Brain pericyte (primary cell): ENCODE results near the gene TMEM63B.
"Not testable (repeated sequence)": the region's sequence is repeated elsewhere in the genome, so short reads cannot be mapped to it uniquely, and the experiment has no call there.

Source experiments
- DNase-seq: peaks from one replicate; pipeline ENCODE4 v3.0.0-alpha.2; 2012; ENCODE audit warnings: low read depth, low spot score

The TMEM63B gene

DNA sequence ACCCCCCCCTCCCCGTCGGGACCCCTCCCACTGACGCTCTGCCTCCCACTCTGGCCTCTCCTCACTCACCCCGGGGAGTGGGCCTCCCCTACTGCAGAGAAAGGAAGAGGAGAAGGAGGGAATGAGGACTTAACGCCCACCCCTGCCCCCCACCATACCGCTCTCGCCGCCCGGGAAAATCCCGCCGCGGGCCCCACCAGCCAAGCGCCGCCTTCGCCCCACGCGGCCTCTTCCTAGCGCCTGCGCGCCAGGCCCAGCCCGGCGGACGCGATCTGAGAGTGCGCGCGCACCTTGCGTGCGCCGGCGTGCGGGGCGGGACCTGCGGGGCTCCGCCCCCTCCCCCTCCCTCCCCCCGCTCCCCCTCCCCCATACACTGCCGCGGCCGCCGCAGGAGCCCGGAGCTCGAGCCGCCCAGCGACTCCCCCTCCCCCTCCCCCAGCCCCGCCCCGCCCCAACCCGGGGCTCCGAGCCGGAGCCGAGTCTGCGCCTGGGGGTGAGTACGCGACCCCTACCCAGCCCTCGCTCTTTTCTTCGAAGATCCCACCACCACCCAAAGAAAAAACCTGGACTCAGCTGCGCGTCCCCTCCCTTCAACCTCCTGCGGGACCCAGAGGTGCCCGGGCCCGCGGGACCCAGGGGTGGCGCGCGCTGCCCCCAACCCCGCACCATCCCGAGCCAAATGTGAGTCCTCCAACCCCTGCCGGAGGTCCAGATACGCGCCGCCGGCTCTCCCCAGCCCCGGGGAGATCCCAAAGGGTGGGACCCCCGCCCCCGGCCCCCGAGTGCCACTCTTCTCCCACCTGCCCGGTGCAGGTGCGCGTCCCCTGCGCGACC is at the start of gene TMEM63B, which contains the start of gene MRPL14:
TMEM63B (plus strand) TSS at position 369 of the 834 bp plus-strand sequence. CDS start 7,031 bp downstream, outside the sequence.
MRPL14 (minus strand) TSS at position 267 of the 834 bp plus-strand sequence. CDS start 10,841 bp downstream, outside the sequence.
- DNase-seq: peak; percentile 47

DNA sequence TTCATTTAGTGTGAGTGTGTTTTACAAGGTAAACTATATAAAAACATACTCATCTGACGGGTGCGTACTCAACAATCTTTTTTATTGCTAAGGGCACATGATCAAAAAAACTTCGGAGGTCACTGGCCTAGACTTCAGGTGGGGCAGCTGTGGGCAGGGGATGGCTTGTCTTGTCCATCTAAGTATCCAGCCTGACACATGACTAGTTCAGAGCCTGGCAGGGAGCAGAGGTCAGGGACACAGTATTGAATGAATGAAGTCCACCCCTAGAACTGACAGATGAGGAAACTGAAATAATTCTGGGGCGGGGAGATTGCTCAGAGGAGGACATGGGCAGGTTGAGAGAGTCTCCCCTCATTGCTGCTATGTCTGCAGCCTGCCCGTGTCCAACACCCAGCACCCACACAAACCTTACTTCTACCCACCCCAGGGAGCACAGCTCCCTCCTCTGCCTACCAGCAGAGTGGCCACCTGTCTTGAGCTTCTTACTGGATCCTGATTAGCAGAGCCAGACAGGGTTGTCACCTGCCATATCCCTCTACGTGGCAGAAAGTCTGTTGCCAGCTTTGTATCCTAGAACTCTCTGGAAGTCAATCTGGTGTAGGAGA is 49.0 kb upstream of the TMEM63B start:
- DNase-seq: no peak

DNA sequence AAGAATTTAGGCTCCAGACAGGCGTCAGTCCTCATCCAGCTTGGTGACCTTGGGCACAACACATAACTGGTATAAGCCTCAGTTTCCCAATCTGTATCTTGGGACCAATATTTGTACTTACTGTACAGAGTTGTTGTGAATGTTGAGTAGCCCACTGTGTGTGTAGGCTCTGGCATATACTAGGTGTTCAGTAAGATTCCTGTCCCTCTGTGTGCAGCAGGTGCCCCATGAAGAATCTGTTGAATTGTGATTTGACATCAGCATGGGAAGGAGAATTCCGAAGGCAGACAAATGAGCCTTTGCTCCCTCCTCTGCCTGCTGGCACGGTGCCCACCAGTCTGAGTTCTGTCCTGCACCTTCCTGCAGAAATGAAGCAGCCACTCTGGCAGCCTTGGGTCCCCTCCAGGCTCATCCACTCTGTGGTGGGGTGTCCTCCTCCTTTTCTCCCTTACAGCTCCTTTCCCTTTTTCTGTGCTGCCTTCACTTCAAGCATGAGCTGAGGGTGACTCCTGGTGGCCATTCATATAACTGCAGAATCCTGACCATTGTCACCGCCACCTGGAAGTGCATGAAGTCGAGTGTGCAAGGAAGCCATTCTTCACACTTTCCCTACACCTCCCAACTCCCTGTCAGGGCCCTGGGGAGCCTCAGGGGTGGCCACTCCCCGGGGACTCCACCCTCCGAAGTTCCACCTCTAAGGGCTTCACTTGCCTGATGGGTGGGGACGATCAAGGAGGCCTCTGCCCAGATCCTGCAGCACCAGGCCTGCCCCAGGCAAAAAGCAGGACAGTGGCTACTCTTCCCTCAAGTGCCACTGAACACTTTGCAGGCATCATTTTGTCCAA is 48.3 kb upstream of the TMEM63B start:
- DNase-seq: no peak

DNA sequence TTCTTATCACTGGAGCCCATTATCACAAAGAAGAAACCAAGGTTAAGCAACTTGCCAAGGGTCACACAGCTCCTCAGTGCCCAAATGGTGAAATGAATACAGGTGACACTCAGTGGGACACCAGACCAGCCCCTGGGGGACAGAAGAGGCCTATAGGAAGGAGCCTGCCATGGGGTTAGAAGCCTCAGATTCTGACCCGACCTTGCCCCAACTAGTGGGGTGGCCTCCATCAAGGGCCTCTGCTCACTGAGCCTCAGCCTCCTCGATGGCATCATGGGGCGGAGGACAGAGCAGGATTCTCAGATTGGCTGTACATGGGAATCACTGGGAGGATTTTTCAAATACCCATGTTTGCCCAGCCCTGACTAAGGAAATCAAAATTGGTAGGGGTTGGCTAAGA is 47.7 kb upstream of the TMEM63B start:
- no peak for DNase-seq

DNA sequence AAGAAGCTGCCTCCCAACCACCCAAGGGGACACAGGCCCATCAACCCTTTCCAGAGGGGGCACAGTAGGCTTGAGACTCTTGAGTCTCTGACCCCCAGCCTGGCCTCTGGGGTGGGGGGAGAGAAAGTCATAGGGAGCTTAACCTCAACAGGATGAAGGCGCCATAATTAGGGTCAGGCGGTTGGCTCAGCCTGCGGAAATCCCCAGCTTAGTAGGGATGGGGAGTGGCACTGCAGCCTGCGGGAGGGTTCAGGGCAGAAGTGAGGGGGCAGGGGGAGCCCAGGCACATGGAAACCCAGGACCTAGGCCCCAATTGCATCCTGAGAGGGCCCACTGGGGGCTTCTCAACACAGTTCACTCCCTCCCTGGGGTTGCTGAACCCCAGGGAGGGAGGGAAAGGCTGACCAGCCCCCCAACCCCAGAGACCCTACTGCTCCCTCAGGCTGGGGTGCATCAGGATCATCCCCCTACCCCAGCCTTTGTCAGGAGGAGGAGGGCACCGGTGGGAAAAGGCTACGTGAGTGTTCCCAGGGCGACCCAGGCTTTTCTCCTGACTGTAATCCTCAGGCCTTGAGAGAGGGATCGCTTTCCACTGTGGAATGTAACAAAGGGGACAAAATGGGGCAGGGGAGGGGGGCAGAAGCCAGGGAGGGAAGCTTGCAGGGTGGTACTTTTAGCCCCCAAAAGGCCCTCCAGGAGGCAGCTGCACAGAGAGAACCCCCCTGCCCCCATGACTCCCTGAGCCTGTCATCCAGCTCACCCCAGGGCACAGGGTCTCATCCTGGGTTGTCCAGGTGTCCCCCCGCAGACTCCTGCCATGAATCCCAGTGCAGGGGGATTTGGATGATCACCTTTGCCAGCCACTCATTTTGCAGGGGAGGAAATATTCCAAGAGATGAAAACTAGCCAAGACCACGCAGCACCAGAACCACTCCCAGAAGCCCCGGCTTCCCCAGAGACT is 46.5 kb upstream of the TMEM63B start:
- no peak for DNase-seq

DNA sequence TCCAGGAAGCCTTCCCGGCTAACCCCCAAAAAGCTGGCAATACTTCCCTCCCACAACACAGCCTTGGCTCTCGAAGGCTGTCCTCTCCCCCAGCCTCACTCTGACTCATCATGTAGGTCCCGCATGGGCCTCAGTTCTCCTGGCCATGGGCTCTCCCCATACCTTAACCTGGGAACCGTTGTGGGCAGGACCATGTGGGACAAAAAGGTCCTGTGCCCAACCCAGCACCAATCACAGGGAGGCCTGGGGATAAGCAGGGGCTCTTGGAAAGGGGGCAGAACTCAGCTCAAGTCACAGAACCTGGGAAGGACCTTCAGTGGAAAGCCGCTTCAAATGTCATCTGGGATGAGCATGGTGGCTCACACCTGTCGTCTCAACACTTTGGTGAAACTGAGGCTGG is 45.6 kb upstream of the TMEM63B start:
- no peak for DNase-seq

DNA sequence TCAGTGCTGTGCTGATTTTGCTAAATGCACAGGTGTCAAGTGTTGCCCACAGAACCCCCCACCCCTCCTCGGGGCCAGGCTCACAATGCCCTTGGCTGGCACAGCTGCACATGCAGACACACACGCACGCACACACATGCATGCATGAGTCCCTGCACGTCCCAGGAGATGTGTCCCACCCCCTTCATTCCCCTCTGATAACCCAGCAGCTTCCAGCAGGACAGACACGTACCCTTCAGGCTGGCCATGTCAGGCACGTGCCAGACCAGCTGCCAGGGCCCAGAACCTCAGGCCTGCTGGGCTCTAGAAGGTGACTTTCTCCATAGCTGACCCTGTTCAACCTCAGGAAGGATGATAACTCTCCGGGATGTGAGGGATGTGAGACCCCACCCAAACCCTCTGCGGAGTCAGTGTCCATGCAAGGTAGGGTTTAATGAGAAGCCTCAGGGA is 44.5 kb upstream of the TMEM63B start:
- DNase-seq: no peak

DNA sequence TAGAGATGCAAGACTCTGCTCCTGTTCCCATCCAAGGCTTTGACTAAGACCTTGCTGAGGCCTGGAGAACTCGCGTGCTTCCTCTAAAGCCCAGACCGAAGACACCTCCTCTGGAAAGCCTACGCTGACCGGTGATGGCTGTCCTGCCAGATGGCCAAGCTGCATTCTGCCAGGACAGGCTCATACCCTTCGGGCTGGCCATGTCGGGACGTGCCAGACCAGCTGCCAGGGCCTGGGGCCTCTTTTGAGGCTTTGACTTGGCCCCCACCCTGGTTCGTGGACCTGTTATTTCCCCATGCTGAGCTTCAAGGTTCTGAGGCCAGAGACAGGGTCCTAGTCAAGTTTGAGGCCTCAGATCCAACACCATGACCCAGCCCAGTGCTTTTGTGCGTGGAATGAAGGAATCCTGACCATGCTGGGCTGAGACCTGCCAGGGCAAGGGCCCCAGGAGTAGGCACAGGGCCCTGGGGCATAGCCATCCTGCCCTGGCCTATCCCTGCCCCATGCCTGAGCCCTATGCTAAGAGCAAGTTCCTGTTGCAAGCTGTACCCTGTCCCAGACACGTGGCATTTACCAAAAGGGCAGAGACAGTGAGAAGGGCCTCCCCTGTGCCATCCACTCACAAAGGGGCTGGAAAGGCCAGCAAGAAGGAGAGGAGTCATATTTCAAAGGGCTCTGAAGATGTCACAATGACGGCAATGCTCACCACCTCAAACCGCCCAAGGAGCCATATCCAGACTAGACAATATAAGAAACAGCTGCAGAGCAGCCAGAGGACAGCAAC is 42.9 kb upstream of the TMEM63B start:
- peak; percentile 34 for DNase-seq

DNA sequence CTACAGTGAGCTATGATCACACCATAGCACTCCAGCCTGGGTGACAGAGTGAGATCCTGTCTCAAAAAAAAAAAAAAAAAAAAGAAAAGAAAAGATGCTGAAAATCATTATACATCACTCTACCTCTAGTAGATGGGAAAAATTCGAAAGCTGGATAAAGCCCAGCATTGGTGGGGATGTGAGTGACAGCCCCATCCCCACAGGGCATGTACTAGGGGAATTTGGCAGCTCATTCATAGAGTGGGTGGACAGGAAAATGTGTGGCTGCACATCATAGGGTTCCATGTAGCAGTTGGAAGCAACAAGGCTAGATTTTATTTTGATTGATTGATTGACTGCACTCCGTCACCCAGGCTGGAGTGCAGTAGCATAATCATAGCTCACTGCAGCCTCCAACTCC is 42.1 kb upstream of the TMEM63B start:
- no peak for DNase-seq

DNA sequence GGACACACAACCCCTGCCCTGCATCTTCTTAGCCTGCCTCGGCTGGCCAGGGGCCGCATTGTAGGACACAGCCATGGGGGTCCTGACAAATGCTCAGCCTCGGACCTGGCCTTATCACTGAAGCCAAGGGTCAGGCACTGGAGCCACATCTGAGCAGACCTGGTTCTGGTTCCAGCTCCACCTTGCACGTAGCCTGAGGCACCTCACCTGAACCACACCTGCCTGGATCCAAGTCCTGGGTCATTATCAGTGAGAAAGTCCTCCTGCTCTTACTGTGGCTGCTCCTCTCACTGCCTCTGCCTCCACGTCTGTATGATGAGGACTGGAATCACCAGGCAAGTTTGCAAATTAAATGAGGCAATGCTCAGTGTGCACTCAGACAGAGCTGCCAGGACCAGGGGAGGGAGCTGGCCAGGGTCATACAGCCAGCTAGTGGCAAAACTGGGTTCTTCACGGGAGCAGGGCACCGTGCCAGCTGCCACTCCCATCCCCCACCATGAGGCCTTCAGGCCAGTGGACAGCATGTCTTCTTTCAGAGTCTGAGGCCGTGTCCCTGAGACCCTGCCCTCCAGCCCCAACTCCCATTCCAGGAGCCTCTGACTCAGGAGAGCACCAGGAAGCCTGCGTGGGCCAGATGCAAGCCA is 40.3 kb upstream of the TMEM63B start:
- DNase-seq: no peak

DNA sequence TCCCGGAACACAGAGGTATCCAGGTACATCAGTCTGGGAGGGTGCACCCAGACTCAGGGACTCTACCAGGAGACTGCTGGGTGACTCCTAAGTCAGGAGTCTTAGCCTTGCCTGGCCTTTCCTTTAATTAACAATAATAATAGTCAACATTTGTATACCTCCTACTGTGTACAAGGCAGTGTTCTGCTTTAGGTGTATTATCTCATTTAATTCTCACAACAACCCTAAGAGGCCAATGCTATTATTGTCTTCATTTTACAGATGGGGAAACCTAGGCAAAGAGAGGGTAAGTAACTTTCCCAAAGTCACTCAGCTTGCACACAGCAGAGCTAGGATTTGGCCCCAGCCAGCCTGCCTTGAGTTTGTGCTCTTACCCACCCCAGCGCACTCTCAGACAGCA is 39.7 kb upstream of the TMEM63B start:
- DNase-seq: no peak

DNA sequence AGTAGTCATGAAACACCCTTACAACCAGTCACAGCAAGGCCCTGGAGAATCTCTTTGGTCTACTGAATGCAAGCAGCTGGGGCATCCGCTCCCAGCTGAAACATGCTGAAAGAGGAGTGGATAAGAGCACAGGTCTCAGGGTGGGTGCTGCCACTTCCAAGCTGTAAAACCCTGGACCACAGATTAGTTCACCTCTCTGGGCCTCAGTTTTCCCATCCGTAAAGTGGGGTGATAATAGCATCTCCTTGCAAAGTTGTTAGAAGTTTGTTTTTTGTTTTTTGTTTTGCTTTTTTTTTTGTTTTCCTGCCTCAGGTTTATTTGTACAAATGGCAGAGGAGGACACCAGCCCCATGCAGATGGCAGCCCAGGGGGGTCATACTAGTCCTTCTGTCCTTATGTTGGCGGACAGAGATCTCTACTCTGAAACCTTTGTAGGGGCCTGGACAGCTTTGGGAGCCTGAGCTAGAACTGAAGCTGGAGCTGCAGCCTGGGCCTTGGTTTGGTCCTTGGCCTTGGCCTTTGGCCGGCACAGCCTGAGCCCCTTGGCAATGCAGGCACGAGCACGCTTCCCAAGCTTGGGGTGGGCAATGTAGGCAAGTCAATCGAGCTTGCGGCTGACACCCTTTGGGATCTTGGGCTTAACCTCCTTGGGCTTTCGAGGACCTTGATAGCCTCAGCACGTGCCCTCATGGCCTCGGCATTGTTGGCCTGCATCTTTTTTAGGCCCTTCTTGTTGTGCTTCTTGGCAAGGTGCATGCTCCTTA is 38.3 kb upstream of the TMEM63B start:
- DNase-seq: no peak

DNA sequence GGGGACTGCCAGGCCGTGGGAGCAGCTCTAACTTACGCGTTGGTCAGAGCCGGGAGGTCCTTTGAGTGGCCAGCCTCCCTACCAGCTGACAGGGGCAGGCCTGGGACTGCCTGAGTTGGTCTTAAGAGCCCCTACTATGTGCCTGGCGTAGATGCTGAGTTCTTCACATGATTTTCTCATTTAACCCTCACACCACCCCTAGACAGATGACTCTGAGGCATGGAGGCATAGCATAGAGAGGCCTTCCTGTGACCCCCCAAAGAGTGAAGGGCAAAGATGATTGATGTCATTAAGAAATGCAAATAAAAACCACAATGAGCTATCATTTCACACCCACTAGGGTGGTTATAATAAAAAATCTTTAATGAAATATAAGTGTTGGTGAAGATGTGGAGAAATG is 36.9 kb upstream of the TMEM63B start:
- DNase-seq: no peak

DNA sequence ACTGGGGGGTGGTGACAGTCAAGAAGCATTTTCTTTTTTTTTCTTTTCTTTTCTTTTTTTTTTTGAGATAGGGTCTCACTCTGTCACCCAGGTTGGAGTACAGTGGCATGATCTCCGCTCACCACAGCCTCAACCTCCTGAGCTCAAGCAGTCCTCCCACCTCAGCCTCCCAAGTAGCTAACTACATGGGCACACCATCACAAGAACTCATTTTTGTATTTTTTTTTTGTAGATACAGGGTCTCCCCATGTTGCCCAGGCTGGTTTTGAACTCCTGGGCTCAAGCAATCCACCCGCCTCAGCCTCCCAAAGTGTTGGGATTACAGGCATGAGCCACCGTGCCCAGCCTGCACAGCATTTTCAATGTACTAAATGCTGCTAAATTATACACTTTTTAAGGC is 36.0 kb upstream of the TMEM63B start:
- not testable (repeated sequence) for DNase-seq

DNA sequence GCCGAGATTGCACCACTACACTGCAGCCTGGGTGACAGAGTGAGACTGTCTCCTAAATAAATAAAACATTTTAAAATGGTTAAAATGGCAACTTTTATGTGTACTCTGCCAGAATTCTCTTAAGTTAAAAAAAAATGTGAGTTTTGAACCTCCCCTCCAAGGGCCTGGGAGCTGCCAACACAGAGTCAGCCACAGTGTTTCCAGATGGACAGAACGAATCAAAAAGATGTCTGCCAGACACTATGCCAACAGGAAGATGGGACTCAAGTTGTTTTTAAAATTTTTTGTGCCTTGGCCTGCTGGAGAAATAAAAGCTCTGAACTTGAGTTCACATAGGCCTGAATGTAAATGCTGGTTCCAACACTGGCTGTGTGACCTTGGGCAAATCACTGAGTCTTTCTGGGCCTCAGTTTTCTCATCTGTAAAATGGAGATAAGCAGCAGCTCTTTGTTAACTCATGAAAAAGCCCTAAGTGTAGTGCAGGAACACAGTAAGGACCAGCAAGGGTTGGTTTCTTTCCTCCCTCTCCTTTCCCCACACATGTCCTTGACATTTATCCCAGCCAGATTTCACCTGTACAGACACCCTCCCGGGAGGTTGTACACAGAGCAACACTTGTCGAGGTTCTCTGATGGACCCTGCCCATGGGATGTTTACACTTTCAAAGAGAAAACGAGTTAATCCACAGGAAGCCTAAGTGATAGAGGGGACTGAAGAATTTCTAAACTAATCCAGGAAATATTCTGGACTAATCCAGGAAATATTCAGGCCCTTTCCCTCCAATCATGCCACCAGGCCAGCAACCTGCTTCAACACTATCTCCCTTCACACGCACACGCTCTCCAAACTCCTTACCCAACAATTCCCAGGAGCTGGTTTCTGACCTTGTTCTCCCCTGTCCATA is 35.1 kb upstream of the TMEM63B start:
- no peak for DNase-seq

DNA sequence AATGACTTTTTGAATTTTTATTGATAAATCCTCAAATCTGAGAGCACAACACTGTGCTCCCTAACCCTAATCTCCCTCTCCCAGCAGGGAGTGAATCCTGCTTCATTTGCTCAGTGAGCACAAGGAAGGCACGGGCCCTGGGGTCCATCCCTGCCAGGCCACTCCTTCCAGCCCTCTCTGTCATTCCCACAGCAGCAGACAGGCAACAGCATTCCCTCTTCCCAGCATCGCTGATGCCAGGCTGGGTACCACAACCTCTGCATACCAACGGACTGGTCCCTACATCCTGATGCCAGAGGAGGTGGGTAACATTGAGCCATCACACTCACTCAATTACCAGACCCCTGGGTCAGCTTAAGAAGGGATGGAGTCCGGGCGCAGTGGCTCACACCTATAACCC is 34.3 kb upstream of the TMEM63B start:
- no peak for DNase-seq

DNA sequence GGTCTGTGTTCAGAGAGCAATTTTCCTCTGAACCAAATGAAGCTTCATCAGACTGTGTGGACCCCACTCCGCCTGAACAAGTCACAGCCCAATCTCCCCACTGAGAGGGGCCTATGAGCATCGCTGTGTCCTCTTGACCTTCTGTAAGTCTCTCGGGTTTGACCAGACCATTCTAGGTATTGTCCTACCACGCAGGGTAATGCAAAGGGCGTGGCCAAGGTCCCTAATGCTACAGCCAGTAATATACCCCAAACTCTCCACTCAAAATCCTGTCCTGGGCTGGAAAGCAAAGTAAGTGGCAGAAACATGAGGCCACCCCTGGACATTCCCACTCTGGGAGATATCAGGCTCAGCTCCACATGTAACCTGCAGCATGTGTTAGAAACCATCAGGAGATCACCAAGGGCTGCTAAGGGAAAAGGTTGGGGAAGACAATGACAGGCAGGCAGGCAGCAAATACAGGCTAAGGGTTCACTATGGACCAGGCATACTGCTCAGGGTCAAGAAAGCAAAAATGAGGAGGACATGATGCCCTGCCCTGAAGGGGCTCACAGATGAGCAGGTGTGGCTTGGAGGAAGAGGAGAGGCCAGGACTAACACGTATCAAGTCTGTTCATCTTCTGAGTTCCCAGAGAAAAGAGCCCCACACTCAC is 33.5 kb upstream of the TMEM63B start:
- no peak for DNase-seq
